K562 treated with DMSO at 1 percent for 48 hours (cell line): Measurements from ENCODE around the gene NANOS1. TPM values are rescaled to one million over a fixed set of nuclear protein-coding genes. Genes with fewer than 3 reads are reported as not detected.

ENCODE experiments used
- total RNA-seq: library from RNA; unstranded; fragments of 300-600 nt; gene quantifications from 2 replicates; pipeline ENCODE4 v1.2.3, GENCODE V29; 2022; ENCODE audit warnings: low replicate concordance; ENCODE audit errors: extremely low read depth

The NANOS1 gene
- not detected in 2 replicates for total RNA-seq

GRCh38 chr10:119029613-119030420, at the start of gene NANOS1:
Gene NANOS1 (plus strand): TSS chr10:119029714. CDS start chr10:119029802, 88 bp downstream.

GRCh38 chr10:119080521-119081259, 51.2 kb downstream of the NANOS1 start, which contains the start of gene EIF3A:
Gene EIF3A (minus strand): TSS chr10:119080817. CDS start chr10:119080676, 141 bp downstream.

Other genes starting within 250 kb of the NANOS1 start
- 133 TPM in 1 of 2 replicates, not detected in the other for gene EIF3A, start 51.1 kb downstream of the NANOS1 start, total RNA-seq
- gene DENND10, start 74.4 kb downstream of the NANOS1 start, total RNA-seq = not detected in 2 replicates
- not detected in 2 replicates for gene SFXN4, start 136.0 kb downstream of the NANOS1 start, total RNA-seq
- not detected in 2 replicates for gene PRDX3, start 149.1 kb downstream of the NANOS1 start, total RNA-seq
- not detected in 2 replicates for gene GRK5, start 177.9 kb downstream of the NANOS1 start, total RNA-seq